Heart right ventricle (tissue), 16 donors: ENCODE data around the gene CD59. TPM values are rescaled to one million over a fixed set of nuclear protein-coding genes. Genes with fewer than 3 reads are reported as not detected.

Experiments used
- ATAC-seq, 8 donors: fragments of 200-7000 bp; cut with Tn5 transposase; one replicate each; pipeline ENCODE4 v1.9.1; 2020; ENCODE audit warnings: mild to moderate bottlenecking in 8 of 8, moderate library complexity in 8 of 8, moderate number of reproducible peaks in 1 of 8
- DNase-seq, 2 donors: peaks; one replicate each; pipeline ENCODE4 v3.0.0-alpha.2; 2020
- H3K27ac ChIP-seq, 10 donors: fragments of 200-600 bp; sonication (generic) in 2 of 10; one replicate each; pipeline versions ENCODE4 v1.5.0 to v1.8.0; 2020 to 2022; ENCODE audit warnings: mild to moderate bottlenecking in 3 of 10
- H3K27me3 ChIP-seq, 7 donors: fragments of 200-600 bp; one replicate each; pipeline ENCODE4 v1.8.0; 2021 to 2022; ENCODE audit warnings: mild to moderate bottlenecking in 2 of 7
- H3K36me3 ChIP-seq, 9 donors: fragments of 200-600 bp; sonication (generic) in 1 of 9; one replicate each; pipeline versions ENCODE4 v1.5.0 to v1.8.0; 2020 to 2022; ENCODE audit warnings: mild to moderate bottlenecking in 2 of 9
- H3K4me1 ChIP-seq, 9 donors: fragments of 200-600 bp; sonication (generic) in 1 of 9; one replicate each; pipeline versions ENCODE4 v1.5.0 to v1.8.0; 2020 to 2022; ENCODE audit warnings: mild to moderate bottlenecking in 4 of 9
- H3K4me3 ChIP-seq, 10 donors: fragments of 200-600 bp; sonication (generic) in 2 of 10; one replicate each; pipeline versions ENCODE4 v1.5.0 to v1.8.0; 2020 to 2022; ENCODE audit warnings: mild to moderate bottlenecking in 7 of 10, moderate library complexity in 2 of 10
- H3K9me3 ChIP-seq, 11 donors: fragments of 200-600 bp in 10 of 11; sonication (generic) in 2 of 11; one replicate each; pipeline versions ENCODE4 v1.5.0 to v1.8.0; 2013 to 2022; ENCODE audit warnings: mild to moderate bottlenecking in 2 of 11, control low read depth in 1 of 11, moderate library complexity in 1 of 11
- CTCF ChIP-seq, 9 donors: fragments of 200-600 bp; sonication (generic) in 2 of 9; IDR thresholded peaks; one replicate each; pipeline versions ENCODE4 v1.5.0 to v1.8.0; 2021 to 2022; ENCODE audit warnings: antibody characterized with exemption in 9 of 9, mild to moderate bottlenecking in 5 of 9, moderate library complexity in 1 of 9
- WGBS, 2 donors: extraction: QIAGEN DNeasy Blood & Tissue Kit; methylation state at CpG; one replicate each; pipeline ENCODE4 v1.1.7; 2013; ENCODE audit warnings: inconsistent platforms in 1 of 2; 5-methylcytosine and 5-hydroxymethylcytosine counted together
- intact Hi-C, 10 donors: fragments of 100-400 bp; cut with DNase I; formaldehyde crosslinking; loops; one replicate each; pipeline versions ENCODE4 v1.11.1 to v1.14.2; 2022
- polyA plus RNA-seq, 2 donors: library from polyadenylated mRNA; stranded (reverse); fragments of 200-250 nt; gene quantifications; one replicate each; pipeline ENCODE4 v1.2.3, GENCODE V29; 2013
- total RNA-seq, 10 donors: library from RNA; stranded (reverse); fragmentation: NEBNext Ultra II Directional in 3 of 10; extraction: Animal tissue kit (Norgen Biotek cat#: 25700) in 3 of 10; gene quantifications; one replicate each; pipeline versions ENCODE4 v1.2.1 to v1.2.4, GENCODE V29; 2021 to 2023
- donor health status: Arrhythmogenic right ventricular cardiomyopathy.
- donor health status: ischemic (EF 13 %, LVEDD 7.1; RV severe dilation, severe dysfunction).
- donor health status: healthy with polysubstance abuse.
- donor health status: DM: no; HTN: yes; CAD: no.
- donor health status: DM: no; HTN: no; CAD: no.
- donor health status: ischemic (EF 25% LVEDD 6.9; RV normal size, moderate dysfunction).
- donor health status: ischemic (EF 25% LVEDD 5.7; RV mildly dilated, moderate dysfunction).
- donor health status: healthy.
- donor health status: DM: yes; HTN: yes; CAD: no.
- donor health status: Ischemic cardiomyopathy.
- donor health status: ischemic (EF 35%, LVEDD 5.7; RV mildly dilated, moderate dysfunction).
- donor health status: nonischemic (EF 11% LVEDD 7.7; RV severe dilation, severe dysfunction).
- donor health status: DM: yes; HTN: yes; CAD: no.
- donor health status: PGD.
- donor health status: ischemic (EF 29% LVEDD 5.4; RV normal size, mild dysfunction).
- donor health status: nonischemic (EF 23%, LVEDD 6.1; RV moderate dilation, normal function).

Gene CD59
- total and polyA plus RNA-seq, 12 donors, result 120 to 1,261 (median 753) TPM

- 97% methylated on average over 6 of the region's 6 CpGs for WGBS, 2 donors
- no peak overlapping the region for H3K4me3 ChIP-seq
- no peak overlapping the region for H3K27ac ChIP-seq
- ATAC-seq (no peak), DNase-seq (no peak)
- intact Hi-C loops, result no loop called here
- no peaks in the 10 kb centered on the region for H3K9me3 ChIP-seq
- H3K36me3 ChIP-seq, result no peaks in the 10 kb centered on the region
- H3K27me3 ChIP-seq, result peaks cover 0 to 4% (median 0%) of the 10 kb centered on the region in 7 donors
- TF ChIP-seq CTCF (IDR thresholded peaks at IDR 0.05), result no peak
- H3K4me1 ChIP-seq, result no peaks in the 10 kb centered on the region
Measured at GRCh38 chr11:33668951-33669596, 67.1 kb downstream of the CD59 start.

GRCh38 chr11:33668468-33668825 lies 67.8 kb downstream of the CD59 start:
- Histone ChIP-seq H3K9me3 (no peaks in the 10 kb centered on the region), H3K27ac (no peak overlapping the region), H3K4me1 (no peaks in the 10 kb centered on the region), H3K27me3 (peaks cover 0 to 4% (median 0%) of the 10 kb centered on the region in 7 donors), H3K4me3 (no peak overlapping the region), H3K36me3 (no peaks in the 10 kb centered on the region)
- WGBS, 2 donors, result 85 to 88% methylated on average over 6 of the region's 6 CpGs
- intact Hi-C loops, result no loop called here
- DNase-seq, result no peak
- TF ChIP-seq CTCF (IDR thresholded peaks at IDR 0.05), result no peak
- ATAC-seq, result no peak

GRCh38 chr11:33667819-33668467 lies 68.3 kb downstream of the CD59 start:
- ATAC-seq, result no peak
- no peak overlapping the region for H3K4me3 ChIP-seq
- 91 to 92% methylated on average over 18 of the region's 18 CpGs for WGBS, 2 donors
- no peak overlapping the region for H3K27ac ChIP-seq
- H3K27me3 ChIP-seq, result peaks cover 0 to 4% (median 0%) of the 10 kb centered on the region in 7 donors
- H3K4me1 ChIP-seq, result no peaks in the 10 kb centered on the region
- TF ChIP-seq CTCF (IDR thresholded peaks at IDR 0.05), result no peak
- no peaks in the 10 kb centered on the region for H3K36me3 ChIP-seq
- intact Hi-C loops, result no loop called here
- H3K9me3 ChIP-seq, result no peaks in the 10 kb centered on the region
- no peak for DNase-seq

- H3K4me1 ChIP-seq, result no peaks in the 10 kb centered on the region
- H3K9me3 ChIP-seq, result no peaks in the 10 kb centered on the region
- DNase-seq (no peak), ATAC-seq (peak in 1 of 8 donors; percentile 30)
- no peaks in the 10 kb centered on the region for H3K36me3 ChIP-seq
- WGBS, 2 donors, result 87 to 92% methylated on average over 6 of the region's 6 CpGs
- no peak overlapping the region for H3K27ac ChIP-seq
- no peak for TF ChIP-seq CTCF (IDR thresholded peaks at IDR 0.05)
- H3K27me3 ChIP-seq, result peaks cover 0 to 4% (median 0%) of the 10 kb centered on the region in 7 donors
- intact Hi-C loops, result no loop called here
- H3K4me3 ChIP-seq, result no peak overlapping the region
Measured at GRCh38 chr11:33665350-33666106, 70.7 kb downstream of the CD59 start.
